GM13977 (cell line): Measurements from ENCODE around the gene ZBP1.
A peak's percentile ranks its signal among the peaks of the same experiment; 100 is the strongest.

Experiments
- DNase-seq: peaks from one replicate; pipeline ENCODE4 v3.0.0; 2012; ENCODE audit warnings: low spot score
- CTCF ChIP-seq: IDR thresholded peaks from 2 replicates; pipeline ENCODE4 v1.5.1; 2012; ENCODE audit warnings: mild to moderate bottlenecking, control low read depth; ENCODE audit not compliant: insufficient read depth; ENCODE audit errors: extremely low read depth, missing control alignments
- in situ Hi-C: fragments of 300-500 bp; cut with MboI; formaldehyde crosslinking; loops from one replicate; pipeline ENCODE4 v1.12.0; 2022; ENCODE audit warnings: low sequenced_read_pairs, low pct_unique_long_range_greater_than_20kb, mixed read lengths, inconsistent platforms; ENCODE audit not compliant: unreplicated experiment

ZBP1 gene

DNA sequence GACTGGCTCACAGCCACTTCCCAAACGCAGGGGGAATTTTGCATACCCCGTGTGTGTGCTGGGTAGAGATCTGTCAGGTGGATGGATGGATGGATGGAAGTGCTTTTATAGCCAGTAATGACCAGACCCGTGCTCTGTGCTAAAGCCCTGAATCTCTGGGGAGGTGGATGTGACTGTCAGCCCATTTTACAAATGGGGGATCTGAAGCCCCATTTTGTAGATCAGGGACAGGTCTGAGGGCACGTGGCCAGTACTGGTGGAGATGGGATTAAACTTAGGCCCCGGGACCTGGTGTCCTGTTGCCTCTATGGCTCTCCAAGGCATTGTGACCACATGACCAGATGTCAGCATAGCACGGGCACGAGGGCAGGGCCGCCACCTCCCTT lies 38.2 kb upstream of the ZBP1 start:
- DNase-seq, result peak; percentile 26
- in situ Hi-C loops, result loop anchor here (10.0 kb wide), 1 partner anchor 426 kb away; no protein-coding TSS in a partner anchor
- TF ChIP-seq CTCF, result no peak

DNA sequence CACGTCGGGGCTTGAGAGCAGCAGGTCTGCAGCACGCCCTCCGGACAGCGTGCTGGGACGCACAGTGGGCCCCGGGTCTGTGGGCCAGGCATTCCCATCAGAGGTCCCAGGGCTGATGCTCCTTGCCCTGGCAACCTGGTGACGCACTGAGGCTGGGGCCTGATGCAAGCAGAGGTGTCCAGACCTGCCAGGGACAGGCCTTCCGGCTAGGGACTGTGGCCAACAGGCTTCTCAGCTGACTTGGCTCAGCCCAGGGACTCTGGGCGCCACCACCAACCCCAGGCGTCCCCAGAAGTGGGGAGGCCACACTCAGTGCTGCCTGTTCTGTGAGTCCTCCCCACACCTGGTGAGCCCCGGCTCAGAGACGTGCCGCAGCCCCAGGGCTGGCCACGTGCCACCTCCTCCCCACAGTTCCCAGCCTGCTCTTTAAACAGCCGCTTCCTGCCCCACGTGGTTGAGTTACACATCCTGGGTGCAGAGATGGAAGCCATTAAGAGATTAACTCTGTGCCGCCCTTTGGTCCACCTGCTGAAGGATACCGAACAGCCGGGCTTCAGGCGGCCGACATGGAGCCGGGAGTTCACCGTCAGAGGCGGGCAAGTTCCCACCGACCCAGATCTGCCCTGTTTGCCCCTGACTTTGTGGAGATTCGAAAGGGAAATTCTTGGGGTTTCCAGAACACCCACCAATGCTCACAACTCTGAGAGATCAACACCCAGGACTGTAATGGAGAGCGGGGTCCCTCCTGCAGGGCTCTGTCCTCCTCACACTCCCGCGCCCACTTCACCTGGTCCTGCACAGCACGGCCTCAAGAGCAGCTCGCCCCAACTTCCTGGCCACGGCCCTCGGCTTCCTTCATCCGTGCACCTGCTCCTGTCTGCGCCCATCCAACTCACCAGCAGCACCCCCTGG lies 37.6 kb upstream of the ZBP1 start:
- TF ChIP-seq CTCF, result no peak
- DNase-seq, result peak; percentile 40
- in situ Hi-C loops, result loop anchor here (10.0 kb wide), 1 partner anchor 427 kb away; no protein-coding TSS in a partner anchor

GRCh38 chr20:57656821-57657534 lies 36.8 kb upstream of the ZBP1 start:
- TF ChIP-seq CTCF, result no peak
- in situ Hi-C loops, result loop anchor here (10.0 kb wide), 1 partner anchor 428 kb away; no protein-coding TSS in a partner anchor
- peak; percentile 23 for DNase-seq

- in situ Hi-C loops, result loop anchor here (10.0 kb wide), 1 partner anchor 428 kb away; no protein-coding TSS in a partner anchor
- peak; percentile 16 for DNase-seq
- TF ChIP-seq CTCF, result no peak
Observed at GRCh38 chr20:57656252-57656820, 36.1 kb upstream of the ZBP1 start.

- in situ Hi-C loops, result loop anchor here (10.0 kb wide), 1 partner anchor 429 kb away; no protein-coding TSS in a partner anchor
- no peak for DNase-seq
Observed at GRCh38 chr20:57655809-57656155, 35.6 kb upstream of the ZBP1 start.

More at GRCh38 chr20:57655809-57656155, 35.6 kb upstream of the ZBP1 start:
- no peak for TF ChIP-seq CTCF
